Islet precursor cell (in vitro differentiated cells): ENCODE measurements around the gene HTR2A.
"Not testable (repeated sequence)": the region's sequence is repeated elsewhere in the genome, so short reads cannot be mapped to it uniquely, and the experiment has no call there.

Experiments used
- DNase-seq: peaks from one replicate; pipeline ENCODE4 v3.0.0-alpha.2; 2018

Gene HTR2A

GRCh38 chr13:46866150-46866549, 30.7 kb downstream of the HTR2A start:
- peak; percentile 99 for DNase-seq

- no peak for DNase-seq
Observed at GRCh38 chr13:46864941-46865340, 31.9 kb downstream of the HTR2A start.

DNA sequence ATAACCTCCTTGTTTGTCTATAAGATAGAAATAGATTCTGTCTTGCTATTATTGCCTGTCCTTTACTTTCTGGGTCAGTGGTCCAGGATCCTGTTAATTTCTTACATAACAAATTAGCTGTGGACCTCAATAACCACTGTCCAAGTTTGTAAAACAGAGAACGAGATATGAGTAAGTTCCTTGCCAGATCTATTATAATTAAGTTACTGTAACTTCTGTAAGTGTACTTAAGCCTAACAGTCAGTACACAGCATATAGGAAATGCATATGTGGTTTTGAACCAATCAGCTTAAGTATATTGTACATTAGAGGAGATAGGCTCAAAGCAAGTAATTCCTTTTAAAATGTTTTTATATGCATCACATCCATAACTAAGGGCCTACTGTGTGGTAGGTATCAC, 34.9 kb downstream of the HTR2A start:
- DNase-seq = no peak

DNA sequence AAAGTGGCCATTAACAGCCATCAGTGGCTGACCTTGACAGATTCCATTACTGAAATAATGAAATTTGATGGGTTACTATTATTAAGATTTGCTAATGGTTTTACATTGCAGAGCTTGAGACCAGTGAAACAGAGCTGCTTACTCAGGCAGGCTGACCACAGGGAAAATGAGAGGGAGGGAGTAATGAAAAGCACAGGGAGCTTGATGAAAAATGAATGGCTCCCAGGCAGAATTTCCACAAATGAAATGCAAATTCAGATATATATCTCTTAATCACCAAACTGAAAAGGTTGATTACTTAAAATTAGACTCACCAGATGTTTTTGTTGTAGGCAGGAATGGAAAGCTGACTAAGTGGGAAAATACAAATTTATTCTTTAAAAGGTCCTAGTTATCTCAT, 36.1 kb downstream of the HTR2A start:
- DNase-seq = no peak

DNA sequence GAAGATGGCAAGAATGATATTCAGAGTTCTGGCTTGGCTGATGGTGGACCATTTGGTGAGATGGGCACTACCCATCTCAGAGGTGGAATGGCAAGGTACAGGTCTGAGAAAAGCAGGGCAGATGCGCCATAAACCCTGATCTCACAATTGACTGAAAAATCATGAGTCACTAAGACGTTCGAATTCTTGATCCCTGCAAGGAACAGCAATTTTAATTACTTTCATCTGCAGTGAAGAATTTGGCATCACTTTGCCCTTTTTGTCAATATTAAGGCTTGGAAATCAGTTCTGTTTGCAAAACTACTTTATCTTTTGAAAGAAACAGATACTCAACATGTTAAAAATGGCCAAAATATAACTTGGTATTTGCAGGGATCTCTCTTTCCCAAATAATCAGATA, 38.1 kb downstream of the HTR2A start:
- DNase-seq = no peak

GRCh38 chr13:46858163-46858562, 38.7 kb downstream of the HTR2A start:
- DNase-seq = peak; percentile 58

GRCh38 chr13:46855664-46856063, 41.2 kb downstream of the HTR2A start:
- no peak for DNase-seq

DNA sequence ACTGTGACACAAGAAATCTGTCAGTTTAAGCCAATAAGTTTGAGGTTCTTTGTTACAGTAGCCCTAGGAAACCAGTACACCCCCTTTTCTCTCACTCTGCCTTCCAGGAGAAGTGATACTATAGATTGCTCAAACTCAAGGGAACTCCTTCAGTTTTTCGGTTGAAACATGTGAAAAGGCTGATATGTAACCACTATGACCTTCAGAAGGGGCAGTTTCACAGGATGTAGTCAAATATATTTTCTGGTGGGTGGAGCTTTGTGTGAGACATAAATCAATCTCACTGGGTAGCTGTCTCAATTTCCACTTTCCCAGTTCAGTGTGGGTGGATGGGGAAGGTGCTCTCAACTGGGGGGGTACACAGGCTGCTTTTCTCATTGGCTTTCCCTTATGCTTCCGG, 41.7 kb downstream of the HTR2A start:
- DNase-seq = no peak

DNA sequence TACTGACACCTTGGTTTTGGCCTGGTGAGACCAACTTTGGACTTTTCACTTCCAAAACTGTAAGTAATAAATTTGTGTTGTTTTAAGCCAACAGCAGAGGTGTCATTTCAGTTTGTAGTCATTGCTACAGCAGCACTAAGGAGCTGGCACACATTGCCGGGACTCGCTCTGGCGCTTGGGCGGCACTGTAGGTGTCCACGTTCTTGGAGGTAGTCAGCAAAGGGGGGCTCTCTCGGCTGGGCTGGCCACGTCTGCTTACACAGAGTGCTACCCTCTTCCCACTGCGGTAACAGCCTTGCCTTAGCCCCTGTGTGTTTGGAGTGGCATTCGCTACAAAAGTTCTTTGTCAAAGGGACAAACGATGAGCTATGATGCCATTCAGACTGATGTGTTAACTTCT, 44.7 kb downstream of the HTR2A start:
- no peak for DNase-seq

DNA sequence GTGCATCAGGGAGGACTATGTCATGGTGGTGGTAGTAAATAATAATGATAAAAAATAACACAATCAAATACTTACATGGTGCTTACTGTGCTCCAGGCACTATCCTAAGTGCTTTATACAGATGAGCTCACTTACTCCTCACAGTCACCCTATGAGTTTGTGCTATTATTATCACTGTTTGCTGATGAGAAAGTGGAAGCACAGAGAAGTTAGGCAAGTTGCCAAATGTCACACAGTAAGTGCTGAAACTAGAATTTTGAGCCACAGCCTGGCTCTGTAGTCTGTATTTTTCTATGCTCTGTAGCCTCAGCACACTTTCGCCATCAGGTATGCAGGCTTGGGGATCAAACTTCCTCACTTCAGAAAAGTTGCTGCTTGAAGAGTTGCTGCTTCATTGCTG, 46.6 kb downstream of the HTR2A start:
- DNase-seq = no peak

DNA sequence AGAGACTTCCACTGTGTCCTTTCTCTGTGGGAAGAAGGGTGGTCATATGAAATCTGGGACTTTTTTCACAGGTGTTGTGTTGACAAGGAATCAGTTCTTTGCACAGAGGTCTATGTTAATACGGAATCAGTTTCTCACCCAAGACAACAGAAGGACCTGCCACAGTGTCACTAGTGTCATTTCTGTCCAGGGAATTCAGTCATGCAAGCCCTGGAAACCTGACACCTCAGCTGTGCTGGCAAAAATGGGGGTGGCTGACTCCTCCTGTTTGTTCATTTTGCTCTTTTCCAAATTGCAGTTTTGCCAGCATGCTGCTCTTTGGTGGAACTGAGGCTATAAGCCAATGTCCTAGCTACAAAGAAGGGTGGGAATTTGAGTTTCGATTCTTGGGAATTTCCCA, 50.1 kb downstream of the HTR2A start:
- no peak for DNase-seq

- peak; percentile 72 for DNase-seq
Observed at GRCh38 chr13:46845146-46845545, 51.7 kb downstream of the HTR2A start.

DNA sequence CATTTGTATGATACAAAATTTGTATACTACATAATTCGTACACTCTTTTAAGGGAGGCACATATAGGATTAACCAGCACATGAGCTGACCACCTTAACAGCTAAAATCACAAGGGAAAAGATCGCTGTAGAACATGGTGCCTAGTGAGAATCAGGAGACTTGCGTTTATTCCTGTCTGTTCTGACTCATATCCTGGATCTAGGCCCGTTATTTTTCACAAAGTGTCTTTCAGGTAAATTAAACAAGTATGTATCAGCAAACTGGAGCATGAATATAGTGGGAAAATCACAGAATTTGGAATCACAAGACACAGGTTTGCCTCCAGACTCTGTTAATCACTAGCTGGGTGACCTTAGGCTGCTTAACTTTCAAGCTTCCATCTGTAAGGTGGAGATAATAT, 52.4 kb downstream of the HTR2A start:
- DNase-seq = no peak

DNA sequence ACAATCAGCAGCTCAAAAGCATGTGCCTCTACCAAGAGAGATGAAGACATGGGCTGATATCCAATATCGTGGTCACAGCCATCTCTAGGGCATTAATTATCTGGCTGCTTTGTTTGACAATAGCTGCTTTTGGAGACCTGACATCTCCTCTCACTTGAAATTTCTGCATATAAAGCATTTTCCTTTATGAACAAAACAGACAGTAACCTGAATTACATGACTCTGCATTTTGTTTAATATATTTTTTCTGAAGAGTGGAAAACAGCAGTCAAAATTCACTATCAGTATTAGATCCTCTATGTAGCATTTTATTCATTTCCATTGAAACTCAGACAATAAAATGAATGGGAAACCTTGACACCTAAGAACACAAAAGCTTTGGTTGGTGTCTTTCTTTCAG, 57.5 kb downstream of the HTR2A start:
- DNase-seq = no peak

- no peak for DNase-seq
Observed at GRCh38 chr13:46834657-46835056, 62.2 kb downstream of the HTR2A start.

DNA sequence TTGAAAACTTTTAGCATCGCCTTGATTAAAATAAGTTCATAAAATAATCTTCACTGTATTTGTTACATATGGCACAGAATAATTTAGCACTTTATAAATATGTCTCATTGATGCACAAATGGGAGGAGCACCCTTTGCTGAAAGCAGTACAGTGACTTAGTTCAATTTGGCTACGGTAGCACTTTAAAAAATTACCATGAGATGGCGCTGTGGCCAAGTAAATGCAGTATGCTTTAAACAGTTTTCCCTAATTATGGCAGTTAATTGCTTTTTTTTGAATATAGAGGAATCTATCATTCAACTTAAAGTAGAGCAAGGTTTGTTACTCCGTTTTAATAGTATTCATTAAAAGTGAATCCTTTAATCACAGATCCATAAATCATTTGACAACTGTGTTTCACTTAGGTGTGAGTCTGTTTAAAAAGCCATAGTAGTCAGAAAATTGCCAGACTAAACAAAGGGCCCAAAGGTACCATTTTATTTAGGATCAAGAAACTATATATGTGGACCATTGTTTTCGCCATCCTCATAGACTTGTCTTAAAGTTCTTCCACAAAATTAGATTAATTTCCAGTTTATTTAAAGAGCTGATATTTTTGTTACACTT, 65.2 kb downstream of the HTR2A start:
- DNase-seq = no peak

DNA sequence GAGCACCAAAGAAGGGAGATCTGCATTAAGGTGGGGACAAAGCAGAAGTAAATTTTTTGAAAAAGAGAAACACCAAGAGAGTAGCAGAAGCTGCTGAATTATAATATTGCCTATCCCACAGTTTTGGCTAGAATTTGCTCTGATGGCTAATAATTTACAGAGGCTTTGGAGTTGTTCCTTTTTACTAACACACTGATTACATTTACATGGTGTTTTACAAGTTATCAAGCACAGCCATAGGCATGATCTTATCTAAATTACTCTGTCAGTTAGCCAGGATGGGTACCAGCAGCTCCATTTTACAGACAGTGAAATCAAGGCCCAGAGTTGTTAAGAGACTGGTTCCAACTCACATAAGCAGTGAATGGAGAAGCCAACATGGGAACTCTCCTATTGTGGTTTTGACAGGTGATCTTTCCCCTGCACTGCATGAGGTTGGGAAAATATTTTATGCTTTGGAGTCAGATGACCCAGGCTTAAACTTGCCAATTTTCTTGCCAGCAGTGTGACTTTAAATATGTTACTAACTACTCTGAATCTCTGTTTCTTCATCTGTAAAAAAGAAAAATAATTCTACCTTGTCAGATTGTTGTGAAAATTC, 66.3 kb downstream of the HTR2A start:
- DNase-seq = no peak

DNA sequence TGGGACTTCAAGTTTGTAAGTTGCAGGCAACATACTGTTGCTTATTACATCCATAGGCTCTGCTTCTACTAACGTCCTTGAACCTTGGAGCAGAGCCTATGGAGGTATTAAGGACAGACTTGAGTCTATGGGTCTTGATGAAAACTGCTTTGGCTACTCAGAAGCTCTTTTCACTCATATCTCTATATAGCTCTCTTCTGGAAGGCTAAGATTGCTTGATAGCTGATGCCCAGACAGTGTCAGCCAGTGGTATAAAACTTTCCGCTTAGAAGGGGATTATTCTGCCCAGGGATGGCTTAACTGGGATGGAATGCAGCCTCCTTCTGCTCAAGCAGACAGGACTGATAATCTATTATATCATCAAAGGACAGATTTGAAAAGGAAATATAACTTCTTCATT, 74.3 kb downstream of the HTR2A start:
- DNase-seq = no peak

GRCh38 chr13:46817838-46818476, 78.9 kb downstream of the HTR2A start:
- DNase-seq = no peak

- DNase-seq = no peak
Observed at GRCh38 chr13:46817095-46817494, 79.8 kb downstream of the HTR2A start.

DNA sequence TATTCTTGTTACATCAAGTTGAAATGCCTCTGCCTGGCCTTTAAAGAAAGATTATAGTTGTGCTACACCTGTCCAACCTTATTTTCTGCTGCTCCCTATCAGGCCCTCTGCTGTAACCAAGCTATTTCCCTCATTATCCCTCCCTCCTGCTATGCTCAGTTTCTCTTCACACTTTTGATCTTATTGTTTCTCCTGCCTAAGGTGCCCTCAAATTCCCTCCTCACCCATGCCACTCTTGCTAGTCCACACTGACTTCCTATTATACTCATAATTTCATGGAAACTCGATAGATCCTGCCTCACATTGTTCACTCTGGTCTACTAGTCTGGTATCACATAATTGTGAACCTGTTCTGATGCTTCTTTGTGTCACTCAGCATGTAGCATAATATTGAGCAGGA, 80.5 kb downstream of the HTR2A start:
- no peak for DNase-seq

GRCh38 chr13:46812301-46812797, 84.5 kb downstream of the HTR2A start:
- DNase-seq = no peak

DNA sequence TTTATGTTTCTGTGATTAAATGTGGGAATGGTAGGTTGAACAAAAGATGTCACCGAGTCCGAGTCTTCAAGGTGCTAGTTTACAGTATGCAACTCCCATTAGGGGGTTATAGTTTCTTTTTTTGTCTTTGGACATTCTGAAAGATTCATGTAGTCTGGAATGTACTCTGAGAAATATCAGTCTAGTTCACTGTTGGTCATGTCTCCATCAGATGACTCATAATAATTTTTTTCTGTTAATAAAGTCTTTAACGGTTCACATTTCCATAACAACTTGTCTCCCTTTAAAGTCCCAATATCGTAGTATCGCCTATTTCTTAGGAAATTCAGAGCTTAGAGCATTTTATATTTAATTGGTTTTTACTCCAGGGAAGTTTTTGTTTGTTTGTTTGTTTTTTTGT, 86.4 kb downstream of the HTR2A start:
- no peak for DNase-seq

GRCh38 chr13:46804921-46805320, 91.9 kb downstream of the HTR2A start:
- not testable (repeated sequence) for DNase-seq

DNA sequence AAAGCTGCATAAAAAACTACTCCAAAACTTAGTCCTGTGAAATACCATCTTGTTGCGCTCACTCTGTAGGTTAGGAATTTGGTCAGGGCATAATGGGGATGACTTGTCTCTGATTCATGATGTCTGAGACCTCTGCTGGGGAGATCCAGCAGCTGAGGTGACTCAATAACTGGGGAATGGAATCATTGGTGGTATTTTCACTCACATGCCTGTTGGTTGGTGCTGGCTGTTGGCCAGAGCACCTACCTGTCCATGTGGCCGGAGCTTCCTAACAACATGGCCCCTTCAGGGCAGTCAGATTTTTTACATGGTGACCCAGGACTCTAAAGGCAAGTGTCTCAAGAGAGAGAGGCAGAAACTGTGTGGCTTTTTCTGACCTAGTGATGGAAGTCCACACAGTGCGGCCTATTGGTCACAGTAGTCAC, 92.5 kb downstream of the HTR2A start:
- DNase-seq = peak; percentile 91
